K562 (cell line): ENCODE data around the gene IFI44L. TPM values are rescaled to one million over a fixed set of nuclear protein-coding genes. Genes with fewer than 3 reads are reported as not detected.

ENCODE experiments used
- ATAC-seq: fragments of 200-7000 bp; cut with Tn5 transposase; 3 replicates; pipeline ENCODE4 v1.9.1; 2020; ENCODE audit warnings: moderate library complexity
- Bru-seq: library from RNA; stranded (reverse); fragments of 400-500 nt; gene quantifications from one replicate; lab custom pipeline; 2021; lab: Mats Ljungman, UMichigan
- BruChase-seq, 2 experiments: library from RNA; stranded (reverse); fragments of 400-500 nt; gene quantifications; one replicate each; lab custom pipeline; 2021; lab: Mats Ljungman, UMichigan
- BruUV-seq: library from RNA; stranded (reverse); fragments of 400-500 nt; replicated peaks from 2 replicates; lab custom pipeline; 2021; lab: Mats Ljungman, UMichigan
- CTCF ChIA-PET: fragments of 300-600 bp; formaldehyde crosslinking; extraction: SDS; loops from one replicate; lab custom pipeline; 2021; ENCODE audit warnings: low intra/inter-chr PET ratio; lab: Yijun Ruan, JAX
- POLR2A ChIA-PET: fragments of 300-600, 350-650 bp; sonication (Branson Sonifier 250); formaldehyde crosslinking; extraction: SDS; loops from one replicate; lab custom pipeline; 2021; ENCODE audit warnings: antibody characterized with exemption, inconsistent platforms; lab: Yijun Ruan, JAX
- DNase-seq, 4 experiments: peaks; one replicate each; pipeline versions ENCODE4 v3.0.0 to v3.0.0-alpha.2; 2011 to 2018; ENCODE audit warnings: low spot score in 3 of 4, mixed read lengths in 3 of 4; ENCODE audit errors: extremely low read depth in 1 of 4
- FAIRE-seq: peaks from 2 replicates; lab custom pipeline; 2011; peaks lifted over from hg19 to GRCh38; lab: Jason Lieb, UNC
- H2AFZ ChIP-seq: 2 replicates; pipeline ENCODE4 v1.6.0; 2011; ENCODE audit warnings: low read depth, low read length, control low read depth, inconsistent platforms
- H3K27ac ChIP-seq: fragments of 200-600 bp; 3 replicates; pipeline ENCODE4 v1.8.0; 2011; ENCODE audit warnings: low read depth, mild to moderate bottlenecking, control low read depth, inconsistent platforms, low read length, moderate library complexity, mixed read lengths; ENCODE audit errors: extremely low read depth
- H3K27me3 ChIP-seq, 2 experiments: fragments of 300-600 bp in 1 of 2; 2 replicates in 1 of 2; 3 replicates in 1 of 2; pipeline versions ENCODE4 v1.6.0 to v1.8.0; 2011; ENCODE audit warnings: inconsistent platforms in 2 of 2, low read length in 2 of 2, mild to moderate bottlenecking in 1 of 2, mixed read lengths in 1 of 2, moderate library complexity in 1 of 2; ENCODE audit not compliant: control insufficient read depth in 2 of 2, insufficient read depth in 2 of 2
- H3K36me3 ChIP-seq: fragments of 300-600 bp; 3 replicates; pipeline ENCODE4 v1.8.0; 2011; ENCODE audit warnings: mild to moderate bottlenecking, low read length, inconsistent platforms; ENCODE audit not compliant: control insufficient read depth, insufficient read depth
- H3K4me1 ChIP-seq, 2 experiments: fragments of 200-600 bp in 1 of 2; replicated peaks in 1 of 2; 2 replicates in 1 of 2; 3 replicates in 1 of 2; pipeline versions ENCODE4 v1.5.1 to v1.8.0; 2011; ENCODE audit warnings: inconsistent platforms in 2 of 2, low read length in 2 of 2, mild to moderate bottlenecking in 1 of 2, mixed read lengths in 1 of 2, moderate library complexity in 1 of 2; ENCODE audit not compliant: control insufficient read depth in 2 of 2, insufficient read depth in 2 of 2
- H3K4me2 ChIP-seq: 2 replicates; pipeline ENCODE4 v1.6.1; 2011; ENCODE audit warnings: low read length, control low read depth, inconsistent platforms, mixed read lengths; ENCODE audit not compliant: insufficient read depth
- H3K4me3 ChIP-seq: fragments of 200-600 bp; sonication (generic), shearing (Covaris generic); 2 replicates; pipeline ENCODE4 v1.5.1; 2016; ENCODE audit warnings: control low read depth, inconsistent platforms
- H3K79me2 ChIP-seq: fragments of 200-600 bp; 3 replicates; pipeline ENCODE4 v1.8.0; 2011; ENCODE audit warnings: low read length, inconsistent platforms; ENCODE audit not compliant: control insufficient read depth, insufficient read depth
- H3K9ac ChIP-seq, 2 experiments: 2 replicates each; pipeline versions ENCODE4 v1.6.0 to v1.6.1; 2011; ENCODE audit warnings: low read depth in 2 of 2, low read length in 2 of 2, control low read depth in 1 of 2, inconsistent platforms in 1 of 2, mild to moderate bottlenecking in 1 of 2, mixed read lengths in 1 of 2; ENCODE audit not compliant: insufficient read depth in 1 of 2
- H3K9me1 ChIP-seq: one replicate; pipeline ENCODE4 v1.6.0; 2011; ENCODE audit warnings: inconsistent platforms, mild to moderate bottlenecking, low read length, moderate library complexity; ENCODE audit not compliant: control insufficient read depth, insufficient read depth
- H3K9me3 ChIP-seq: replicated peaks from 2 replicates; pipeline ENCODE4 v1.5.1; 2011; ENCODE audit warnings: low read depth, low read length, inconsistent platforms; ENCODE audit not compliant: control insufficient read depth, insufficient read depth
- H4K20me1 ChIP-seq: replicated peaks from 2 replicates; pipeline ENCODE4 v1.6.1; 2011; ENCODE audit warnings: low read length, inconsistent platforms, mixed read lengths; ENCODE audit not compliant: control insufficient read depth, insufficient read depth
- ARID1B ChIP-seq: fragments of 450-650 bp; IDR thresholded peaks from 2 replicates; pipeline ENCODE4 v1.6.1; 2016; ENCODE audit warnings: antibody characterized with exemption, mild to moderate bottlenecking, inconsistent platforms
- NFIC ChIP-seq: fragments of 450-650 bp; IDR thresholded peaks from 2 replicates; pipeline ENCODE4 v1.6.1; 2017; ENCODE audit warnings: mild to moderate bottlenecking, inconsistent platforms
- NFIX ChIP-seq: fragments of 250-450 bp; sonication (Bioruptor Pico); IDR thresholded peaks from 2 replicates; pipeline ENCODE4 v1.4.0; 2020; ENCODE audit warnings: low read depth, mild to moderate bottlenecking, moderate library complexity
- RBM14 ChIP-seq: fragments of 200-400 bp; formaldehyde crosslinking; IDR thresholded peaks from 2 replicates; pipeline ENCODE4 v1.6.1; 2018; ENCODE audit warnings: low read depth, mild to moderate bottlenecking, low read length, moderate library complexity, borderline replicate concordance; ENCODE audit not compliant: insufficient read depth
- SAP30 ChIP-seq: fragments of 200-600 bp; sonication (generic); IDR thresholded peaks from 2 replicates; pipeline ENCODE4 v1.6.1; 2012; ENCODE audit warnings: borderline replicate concordance, low read depth, mild to moderate bottlenecking, moderate library complexity, low read length, control low read depth, inconsistent platforms; ENCODE audit not compliant: insufficient read depth, poor library complexity, severe bottlenecking
- ZNF24 ChIP-seq: fragments of 450-650 bp; IDR thresholded peaks from 2 replicates; pipeline ENCODE4 v1.6.1; 2016
- ZNF274 ChIP-seq: IDR thresholded peaks from 2 replicates; pipeline ENCODE4 v1.6.1; 2011; ENCODE audit warnings: low read depth, mild to moderate bottlenecking, low read length, moderate library complexity, borderline replicate concordance
- WGBS: fragments of 100-300 bp; shearing (Covaris generic); methylation state at CpG from one replicate; pipeline ENCODE4 v1.1.6; 2016; ENCODE audit warnings: low coverage, mixed read lengths; ENCODE audit not compliant: insufficient coverage; ENCODE audit errors: missing lambda C conversion rate; 5-methylcytosine and 5-hydroxymethylcytosine counted together
- in situ Hi-C: fragments of 300-500 bp; cut with MboI; formaldehyde crosslinking; loops from 4 replicates; pipeline ENCODE4 v1.15.0; 2018; ENCODE audit warnings: inconsistent platforms, mixed read lengths
- intact Hi-C: fragments of 100-400 bp; cut with micrococcal nuclease; formaldehyde crosslinking; loops from 2 replicates; pipeline ENCODE4 v1.14.2; 2022
- long read RNA-seq, 3 experiments: library from polyadenylated mRNA in 2 of 3; library from RNA in 1 of 3; unstranded in 2 of 3; stranded (forward) in 1 of 3; transcript quantifications; one replicate each; pipeline ENCODE4 v2.0.0, GENCODE V29; 2019 to 2022
- polyA minus RNA-seq, 3 experiments: library from RNA; depleted of rRNA, polyadenylated mRNA; stranded (reverse); fragments of >200 nt; gene quantifications; 2 replicates each; pipeline ENCODE4 v1.2.3, GENCODE V29; 2011
- polyA plus RNA-seq, 8 experiments: library from polyadenylated mRNA; depleted of rRNA in 4 of 8; stranded (reverse) in 5 of 8; unstranded in 3 of 8; fragments of >200 nt; fragmentation: Nextera tagmentation in 2 of 8; fragmentation: Illumina TruSeq in 1 of 8; extraction: Ambion mirVana in 2 of 8; extraction: Trizol in 1 of 8; gene quantifications; 2 replicates each; pipeline versions ENCODE4 v1.2.1 to v1.2.3, GENCODE V29; 2011 to 2014; ENCODE audit warnings: inconsistent platforms in 1 of 8, missing spikeins in 1 of 8
- total RNA-seq, 7 experiments: library from RNA; depleted of rRNA in 6 of 7; stranded (reverse); fragments of >200 nt in 6 of 7; fragmentation: Illumina TruSeq in 2 of 7; extraction: Trizol in 2 of 7; gene quantifications; 2 replicates each; pipeline versions ENCODE4 v1.2.1 to v1.2.3, GENCODE V29; 2011 to 2021; ENCODE audit warnings: low replicate concordance in 1 of 7
- TF ChIP-seq, protein P1 (sequence below): sonication (generic); formaldehyde crosslinking; IDR thresholded peaks from 2 replicates; pipeline ENCODE4 v1.8.0; 2022; ENCODE audit warnings: mild to moderate bottlenecking, low read depth, missing genetic modification reagents

The IFI44L gene
- total RNA-seq (2011; cell fraction: chromatin; rRNA removed; ENCODE audit: low replicate concordance) = not detected in 2 replicates
- not detected in 2 replicates for total RNA-seq (2011; cell fraction: nucleolus; rRNA removed)
- not detected in 2 replicates for total RNA-seq (2011; cell fraction: nucleoplasm; rRNA removed)
- total RNA-seq (2014; rRNA removed) = not detected in 2 replicates
- not detected in 2 replicates for total RNA-seq (2014; rRNA removed; fragmentation: Illumina TruSeq; extraction: Trizol)
- not detected in 2 replicates for total RNA-seq (2015; rRNA removed; fragmentation: Illumina TruSeq; extraction: Trizol)
- total RNA-seq (2021) = 0.18 and 0.22 TPM in 2 replicates
- polyA plus RNA-seq (2011; rRNA removed) = not detected in 2 replicates
- polyA plus RNA-seq (2011; cell fraction: cytosol; rRNA removed) = not detected in 2 replicates
- not detected in 2 replicates for polyA plus RNA-seq (2011; cell fraction: nucleus; rRNA removed)
- polyA plus RNA-seq (2012) = 0.10 TPM in 1 of 2 replicates, not detected in the other
- 0.07 TPM in 1 of 2 replicates, not detected in the other for polyA plus RNA-seq (2014; fragmentation: Illumina TruSeq; extraction: Trizol)
- under 1 TPM in 1 of 2 experiments, not detected in 1; 0.04 TPM for polyA plus RNA-seq (2014; fragmentation: Nextera tagmentation; extraction: Ambion mirVana)
- polyA plus RNA-seq (2014; rRNA removed) = not detected in 2 replicates
- not detected in 2 replicates for polyA minus RNA-seq (2011; rRNA and poly(A)+ RNA removed)
- polyA minus RNA-seq (2011; cell fraction: cytosol; rRNA and poly(A)+ RNA removed) = not detected in 2 replicates
- polyA minus RNA-seq (2011; cell fraction: nucleus; rRNA and poly(A)+ RNA removed) = not detected in 2 replicates
- percentile 15 among the genes with signal in this experiment for Bru-seq, nascent RNA
- percentile 16 among the genes with signal in this experiment for BruChase-seq, experiment 1, labeled RNA remaining after a 2-hour chase
- BruChase-seq, experiment 2, labeled RNA remaining after a 6-hour chase = percentile 14 among the genes with signal in this experiment
- long read RNA-seq, experiment 1 = 0 reads
- long read RNA-seq, experiment 2 = 0 reads
- long read RNA-seq, experiment 3 = 0 reads

DNA sequence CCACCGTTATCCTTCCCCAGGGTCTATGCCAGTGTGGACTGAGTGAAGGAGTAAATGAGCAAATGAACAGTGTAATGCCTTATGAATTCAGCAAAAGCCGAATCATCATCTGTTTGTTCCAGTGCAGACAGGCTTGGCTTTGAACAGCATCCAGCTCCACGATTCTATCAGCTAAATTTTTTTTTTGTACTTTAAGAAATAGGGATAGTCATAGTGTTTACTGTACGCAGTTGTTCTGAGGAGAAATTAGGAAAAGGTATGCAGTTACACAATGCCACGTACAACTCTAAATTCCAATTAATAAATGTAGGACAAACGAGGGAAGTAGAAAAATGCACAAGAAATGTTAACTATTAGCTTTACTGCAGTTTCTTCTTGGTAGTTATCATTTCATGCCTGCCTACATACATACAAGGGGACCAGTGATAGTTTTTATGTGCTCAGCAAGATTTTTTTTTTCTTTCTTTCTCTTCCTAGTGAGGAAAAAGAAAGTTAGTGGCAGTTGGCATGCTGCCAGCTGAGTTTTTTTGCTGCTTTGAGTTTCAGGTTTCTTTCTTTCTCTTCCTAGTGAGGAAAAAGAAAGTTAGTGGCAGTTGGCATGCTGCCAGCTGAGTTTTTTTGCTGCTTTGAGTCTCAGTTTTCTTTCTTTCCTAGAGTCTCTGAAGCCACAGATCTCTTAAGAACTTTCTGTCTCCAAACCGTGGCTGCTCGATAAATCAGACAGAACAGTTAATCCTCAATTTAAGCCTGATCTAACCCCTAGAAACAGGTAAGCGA lies at the start of gene IFI44L:
TSS of gene IFI44L (plus strand) at position 646 of the 777 bp plus-strand sequence. CDS start 7,468 bp downstream, outside the sequence.
- no peak within 1 kb of the TSS for H3K4me2 ChIP-seq
- H3K27ac ChIP-seq = no peak within 1 kb of the TSS
- no peaks in the 10 kb centered on the region for H3K9me3 ChIP-seq
- H3K9me1 ChIP-seq = no peaks in the 10 kb centered on the region
- H3K4me1 ChIP-seq = no peaks in the 10 kb centered on the region
- no peak within 1 kb of the TSS for H3K4me3 ChIP-seq
- no peaks in the 10 kb centered on the region for H4K20me1 ChIP-seq
- H3K27me3 ChIP-seq = no peaks in the 10 kb centered on the region
- intact Hi-C loops (loop anchor here (5.0 kb wide), 1 partner anchor 57 kb away; no protein-coding TSS in a partner anchor), in situ Hi-C loops (no loop called here)
- ChIA-PET POLR2A (no interaction called here), CTCF (no interaction called here)
- FAIRE-seq (no peak), ATAC-seq (no peak), DNase-seq (no peak)
- no peak for TF ChIP-seq ZNF274
- no peak for TF ChIP-seq ZNF24
- peak; percentile 92 for TF ChIP-seq NFIX (CRISPR knock-in tag)
- TF ChIP-seq, protein P1, sequence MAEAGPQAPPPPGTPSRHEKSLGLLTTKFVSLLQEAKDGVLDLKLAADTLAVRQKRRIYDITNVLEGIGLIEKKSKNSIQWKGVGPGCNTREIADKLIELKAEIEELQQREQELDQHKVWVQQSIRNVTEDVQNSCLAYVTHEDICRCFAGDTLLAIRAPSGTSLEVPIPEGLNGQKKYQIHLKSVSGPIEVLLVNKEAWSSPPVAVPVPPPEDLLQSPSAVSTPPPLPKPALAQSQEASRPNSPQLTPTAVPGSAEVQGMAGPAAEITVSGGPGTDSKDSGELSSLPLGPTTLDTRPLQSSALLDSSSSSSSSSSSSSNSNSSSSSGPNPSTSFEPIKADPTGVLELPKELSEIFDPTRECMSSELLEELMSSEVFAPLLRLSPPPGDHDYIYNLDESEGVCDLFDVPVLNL (CRISPR knock-in tag) = no peak
- no peak for TF ChIP-seq ARID1B
- TF ChIP-seq NFIC = peak; percentile 94
- no peak for TF ChIP-seq SAP30
- no peak for TF ChIP-seq RBM14
- WGBS = 0% methylated on average over 9 of the region's 9 CpGs
- H3K9ac ChIP-seq = no peak within 1 kb of the TSS
- no TSS peak for BruUV-seq
- no peak within 1 kb of the TSS for H2AFZ ChIP-seq
- H3K36me3 ChIP-seq = no peaks in the 10 kb centered on the region
- no peaks in the 10 kb centered on the region for H3K79me2 ChIP-seq
